Right lobe of liver (tissue), 6 donors: Measurements from ENCODE around the gene NIF3L1. TPM values are rescaled to one million over a fixed set of nuclear protein-coding genes. Genes with fewer than 3 reads are reported as not detected.

Experiments
- ATAC-seq, 4 donors: fragments of 200-7000 bp; cut with Tn5 transposase; one replicate each; pipeline ENCODE4 v1.9.1; 2020; ENCODE audit warnings: mild to moderate bottlenecking in 4 of 4, moderate library complexity in 4 of 4
- DNase-seq, 3 donors: peaks; one replicate each; pipeline ENCODE4 v3.0.0-alpha.2; 2020
- H3K27ac ChIP-seq, 3 donors: fragments of 200-600 bp; one replicate each; pipeline ENCODE4 v1.8.0; 2022
- H3K27me3 ChIP-seq, 2 donors: fragments of 200-600 bp; one replicate each; pipeline ENCODE4 v1.8.0; 2022
- H3K36me3 ChIP-seq, 4 donors: fragments of 200-600 bp; sonication (generic) in 1 of 4; one replicate each; pipeline versions ENCODE4 v1.5.1 to v1.8.0; 2017 to 2022; ENCODE audit warnings: control low read depth in 1 of 4
- H3K4me1 ChIP-seq, 4 donors: fragments of 200-600 bp; sonication (generic) in 1 of 4; one replicate each; pipeline versions ENCODE4 v1.5.1 to v1.8.0; 2017 to 2022; ENCODE audit warnings: control low read depth in 1 of 4
- H3K4me3 ChIP-seq, 3 donors: fragments of 200-600 bp; one replicate each; pipeline ENCODE4 v1.8.0; 2022
- H3K9me3 ChIP-seq, 4 donors: fragments of 200-600 bp; sonication (generic) in 1 of 4; one replicate each; pipeline versions ENCODE4 v1.5.1 to v1.8.0; 2017 to 2022; ENCODE audit warnings: control low read depth in 1 of 4
- CTCF ChIP-seq, 4 donors: fragments of 200-600 bp in 3 of 4; fragments of 450-650 bp in 1 of 4; IDR thresholded peaks; one replicate each; pipeline versions ENCODE4 v1.5.1 to v1.8.0; 2016 to 2022; ENCODE audit warnings: antibody characterized with exemption in 4 of 4, mild to moderate bottlenecking in 2 of 4
- POLR2A ChIP-seq: fragments of 450-650 bp; IDR thresholded peaks from one replicate; pipeline ENCODE4 v1.6.1; 2017; ENCODE audit warnings: antibody characterized with exemption, mild to moderate bottlenecking
- WGBS: methylation state at CpG from one replicate; pipeline ENCODE4 v1.1.6; 2018; ENCODE audit warnings: low coverage, low lambda C conversion rate; ENCODE audit not compliant: insufficient coverage; ENCODE audit errors: missing lambda C conversion rate; 5-methylcytosine and 5-hydroxymethylcytosine counted together
- intact Hi-C, 2 donors: fragments of 100-400 bp; cut with DNase I; formaldehyde crosslinking; loops; one replicate each; pipeline versions ENCODE4 v1.11.2 to v1.14.1; 2022
- total RNA-seq, 6 experiments: library from RNA; depleted of rRNA in 2 of 6; stranded (reverse); fragments of >200 nt in 2 of 6; fragmentation: NEBNext Ultra II Directional in 3 of 6; extraction: Animal tissue kit (Norgen Biotek cat#: 25700) in 3 of 6; gene quantifications; one replicate each; pipeline versions ENCODE4 v1.1.0 to v1.2.4, GENCODE V29; 2016 to 2023
- donor health status: DM: no; HTN: yes; CAD: no.
- donor health status: DM: no; HTN: no; CAD: no.
- donor health status: DM: no; HTN: no; CAD: no.
- donor health status: DM: no; HTN: yes; CAD: no.
- donor health status: DM: no; HTN: yes; CAD: no.

Gene NIF3L1
- total RNA-seq, 6 experiments from 2014 or later: 9.5 to 23.7 (median 11.3) TPM

- 94% methylated on average over 4 of the region's 6 CpGs for WGBS
Observed at GRCh38 chr2:200851398-200852248, 37.5 kb upstream of the NIF3L1 start.

GRCh38 chr2:200852605-200853004 lies 36.6 kb upstream of the NIF3L1 start:
- ATAC-seq (no peak), DNase-seq (no peak)
- Histone ChIP-seq H3K27ac (no peak overlapping the region), H3K9me3 (no peaks in the 10 kb centered on the region), H3K4me3 (no peak overlapping the region), H3K36me3 (peaks cover 29 to 71% (median 53%) of the 10 kb centered on the region in 4 donors), H3K4me1 (no peaks in the 10 kb centered on the region), H3K27me3 (no peaks in the 10 kb centered on the region)
- 96% methylated on average over 2 of the region's 2 CpGs for WGBS
- TF ChIP-seq POLR2A: no peak
- TF ChIP-seq CTCF (IDR thresholded peaks at IDR 0.05): no peak
- intact Hi-C loops: no loop called here

More at GRCh38 chr2:200851398-200852248, 37.5 kb upstream of the NIF3L1 start:
- DNase-seq (no peak), ATAC-seq (no peak)
- intact Hi-C loops: no loop called here
- Histone ChIP-seq H3K36me3 (peaks cover 28 to 61% (median 44%) of the 10 kb centered on the region in 4 donors), H3K9me3 (no peaks in the 10 kb centered on the region), H3K4me3 (no peak overlapping the region), H3K4me1 (no peaks in the 10 kb centered on the region), H3K27me3 (no peaks in the 10 kb centered on the region), H3K27ac (no peak overlapping the region)
- no peak for TF ChIP-seq POLR2A
- no peak for TF ChIP-seq CTCF (IDR thresholded peaks at IDR 0.05)

- DNase-seq (no peak), ATAC-seq (no peak)
- Histone ChIP-seq H3K4me1 (peaks cover 0 to 32% (median 7%) of the 10 kb centered on the region in 4 donors), H3K36me3 (peaks cover 43 to 84% (median 65%) of the 10 kb centered on the region in 4 donors), H3K4me3 (no peak overlapping the region), H3K27ac (no peak overlapping the region), H3K27me3 (no peaks in the 10 kb centered on the region), H3K9me3 (no peaks in the 10 kb centered on the region)
- 61% methylated on average over 6 of the region's 8 CpGs for WGBS
- intact Hi-C loops: no loop called here
- TF ChIP-seq POLR2A (no peak), CTCF (IDR thresholded peaks at IDR 0.05) (no peak)
Observed at GRCh38 chr2:200856806-200857205, 32.4 kb upstream of the NIF3L1 start.

GRCh38 chr2:200860092-200860795 lies 28.9 kb upstream of the NIF3L1 start:
- Histone ChIP-seq H3K4me1 (peaks cover 0 to 36% (median 7%) of the 10 kb centered on the region in 4 donors), H3K27ac (peak overlapping the region; percentile 46 to 100 (median 100)), H3K27me3 (no peaks in the 10 kb centered on the region), H3K4me3 (peak overlapping the region; percentile 48 to 79 (median 67)), H3K36me3 (peaks cover 21 to 49% (median 36%) of the 10 kb centered on the region in 4 donors), H3K9me3 (no peaks in the 10 kb centered on the region)
- no peak for DNase-seq
- intact Hi-C loops: no loop called here
- no peak for ATAC-seq
- WGBS: 9% methylated on average over 12 of the region's 12 CpGs
- no peak for TF ChIP-seq CTCF (IDR thresholded peaks at IDR 0.05)
- peak; percentile 20 for TF ChIP-seq POLR2A
